GM23338 (cell line): ENCODE data around the gene DUSP7. TPM values are rescaled to one million over a fixed set of nuclear protein-coding genes. Genes with fewer than 3 reads are reported as not detected.

ENCODE experiments used
- ATAC-seq: fragments of 200-7000 bp; cut with Tn5 transposase; 3 replicates; pipeline ENCODE4 v1.9.1; 2020
- DNase-seq: peaks from one replicate; pipeline ENCODE4 v3.0.0-alpha.2; 2015; ENCODE audit warnings: low spot score
- H2AFZ ChIP-seq: fragments of 200-600 bp; sonication (generic); 2 replicates; pipeline ENCODE4 v1.8.0; 2016; ENCODE audit warnings: antibody characterized with exemption, mild to moderate bottlenecking, moderate library complexity
- H3F3A ChIP-seq: fragments of 200-600 bp; sonication (generic); replicated peaks from 2 replicates; pipeline ENCODE4 v1.8.0; 2017; ENCODE audit warnings: antibody characterized with exemption, mixed run types, low read depth
- H3K27ac ChIP-seq: fragments of 200-600 bp; sonication (generic); 2 replicates; pipeline ENCODE4 v1.6.1; 2016; ENCODE audit warnings: low read depth
- H3K27me3 ChIP-seq: fragments of 200-600 bp; sonication (generic); 2 replicates; pipeline ENCODE4 v1.8.0; 2016; ENCODE audit warnings: mild to moderate bottlenecking, mixed run types, moderate library complexity; ENCODE audit not compliant: insufficient read depth
- H3K36me3 ChIP-seq: fragments of 200-600 bp; sonication (generic); 2 replicates; pipeline ENCODE4 v1.8.0; 2016; ENCODE audit warnings: mild to moderate bottlenecking; ENCODE audit not compliant: insufficient read depth
- H3K4me1 ChIP-seq: fragments of 200-600 bp; sonication (generic); 2 replicates; pipeline ENCODE4 v1.8.0; 2016; ENCODE audit warnings: mild to moderate bottlenecking, moderate library complexity; ENCODE audit not compliant: insufficient read depth
- H3K4me2 ChIP-seq: fragments of 200-600 bp; sonication (generic); 2 replicates; pipeline ENCODE4 v1.7.1; 2017; ENCODE audit warnings: mixed run types
- H3K4me3 ChIP-seq: fragments of 200-600 bp; sonication (generic); 2 replicates; pipeline ENCODE4 v1.6.1; 2016; ENCODE audit warnings: mixed run types
- H3K79me2 ChIP-seq: fragments of 200-600 bp; sonication (generic); replicated peaks from 2 replicates; pipeline ENCODE4 v1.8.0; 2017; ENCODE audit warnings: mild to moderate bottlenecking; ENCODE audit not compliant: insufficient read depth
- H3K9me2 ChIP-seq: fragments of 200-600 bp; sonication (generic); 2 replicates; pipeline ENCODE4 v1.8.0; 2017; ENCODE audit not compliant: insufficient read depth
- H4K20me1 ChIP-seq: fragments of 200-600 bp; sonication (generic); replicated peaks from 2 replicates; pipeline ENCODE4 v1.8.0; 2017; ENCODE audit warnings: mild to moderate bottlenecking; ENCODE audit not compliant: insufficient read depth
- H3K27ac Mint-ChIP-seq: 2 replicates; pipeline ENCODE4 v1.8.0; 2020; ENCODE audit warnings: inconsistent platforms, mild to moderate bottlenecking, moderate library complexity, mixed read lengths
- H3K27me3 Mint-ChIP-seq: 3 replicates; pipeline ENCODE4 v1.8.0; 2022; ENCODE audit warnings: low read depth, mild to moderate bottlenecking, moderate library complexity, mixed read lengths, inconsistent platforms; ENCODE audit not compliant: insufficient read depth, poor library complexity
- H3K36me3 Mint-ChIP-seq: 3 replicates; pipeline ENCODE4 v1.8.0; 2021; ENCODE audit warnings: low read depth, mild to moderate bottlenecking, inconsistent platforms, moderate library complexity, mixed read lengths
- H3K4me1 Mint-ChIP-seq: 3 replicates; pipeline ENCODE4 v1.8.0; 2020; ENCODE audit warnings: mild to moderate bottlenecking, inconsistent platforms, mixed read lengths
- H3K4me3 Mint-ChIP-seq: 3 replicates; pipeline ENCODE4 v1.8.0; 2021; ENCODE audit warnings: moderate library complexity, mild to moderate bottlenecking, inconsistent platforms, mixed read lengths
- H3K9me3 Mint-ChIP-seq: 3 replicates; pipeline ENCODE4 v1.8.0; 2020; ENCODE audit warnings: moderate library complexity, mild to moderate bottlenecking, inconsistent platforms, mixed read lengths
- EZH2phosphoT487 ChIP-seq: fragments of 200-600 bp; sonication (generic); IDR thresholded peaks from one replicate; pipeline ENCODE4 v1.8.1; 2018; ENCODE audit warnings: antibody characterized with exemption; ENCODE audit not compliant: unreplicated experiment
- JUNB ChIP-seq: IDR thresholded peaks from one replicate; pipeline ENCODE4 v1.6.1; 2016; ENCODE audit warnings: antibody characterized with exemption; ENCODE audit not compliant: unreplicated experiment
- NANOG ChIP-seq: IDR thresholded peaks from 2 replicates; pipeline ENCODE4 v1.6.1; 2016; ENCODE audit warnings: antibody characterized with exemption, borderline replicate concordance
- POLR2AphosphoS5 ChIP-seq: IDR thresholded peaks from 2 replicates; pipeline ENCODE4 v1.6.1; 2016; ENCODE audit warnings: antibody characterized with exemption, low read depth
- REST ChIP-seq: IDR thresholded peaks from one replicate; pipeline ENCODE4 v1.6.1; 2018; ENCODE audit warnings: antibody characterized with exemption; ENCODE audit not compliant: unreplicated experiment
- STAT1 ChIP-seq: IDR thresholded peaks from one replicate; pipeline ENCODE4 v1.6.1; 2016; ENCODE audit warnings: antibody characterized with exemption; ENCODE audit not compliant: unreplicated experiment
- ZNF114 ChIP-seq: fragments of 250-450 bp; sonication (Bioruptor Pico); IDR thresholded peaks from 2 replicates; pipeline ENCODE4 v1.5.0; 2020; ENCODE audit warnings: mild to moderate bottlenecking, moderate library complexity
- ZNF331 ChIP-seq: fragments of 250-450 bp; sonication (Bioruptor Pico); IDR thresholded peaks from 2 replicates; pipeline ENCODE4 v1.5.0; 2020; ENCODE audit warnings: low read depth, mild to moderate bottlenecking, moderate library complexity
- ZNF462 ChIP-seq: fragments of 250-450 bp; sonication (Bioruptor Pico); IDR thresholded peaks from 2 replicates; pipeline ENCODE4 v1.5.0; 2020; ENCODE audit warnings: mild to moderate bottlenecking, moderate library complexity
- polyA plus RNA-seq: library from polyadenylated mRNA; unstranded; fragments of >200 nt; fragmentation: Nextera tagmentation; extraction: Ambion mirVana; gene quantifications from 2 replicates; pipeline ENCODE4 v1.2.1, GENCODE V29; 2016
- total RNA-seq: library from RNA; depleted of rRNA; stranded (reverse); fragments of >200 nt; shearing (Covaris generic); gene quantifications from 2 replicates; pipeline ENCODE4 v1.2.3, GENCODE V29; 2014
- TF ChIP-seq, protein P1 (sequence below): IDR thresholded peaks from 2 replicates; pipeline ENCODE4 v1.6.1; 2016; ENCODE audit warnings: antibody characterized with exemption

DUSP7 gene
- total and polyA plus RNA-seq, 2 experiments from 2014 or later: 5.6 to 14.7 TPM

DNA sequence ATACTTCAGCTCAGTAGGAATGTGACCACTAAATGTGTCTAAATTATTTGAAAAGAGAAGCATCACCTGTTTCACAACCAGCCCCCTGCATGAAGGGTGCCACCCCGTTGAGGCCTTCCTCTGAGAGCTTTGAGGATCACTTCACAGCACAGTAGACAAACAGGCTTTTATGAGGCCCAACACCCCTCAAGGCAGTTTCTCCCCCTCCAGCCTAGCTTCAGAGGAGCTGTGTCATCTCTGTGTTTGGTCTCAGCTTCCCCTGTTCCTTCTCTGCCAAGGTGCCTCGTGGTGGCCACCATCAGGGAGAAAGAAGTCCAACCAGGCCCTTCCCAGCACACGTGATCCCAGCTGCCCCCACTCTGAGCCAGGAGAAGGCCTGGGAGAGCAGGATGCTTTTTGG is 21.6 kb upstream of the DUSP7 start:
- H3K4me3 Mint-ChIP-seq: no peak overlapping the region
- Histone ChIP-seq H3K27ac (no peak overlapping the region), H3K4me2 (no peak overlapping the region), H3F3A (no peaks in the 10 kb centered on the region), H3K79me2 (no peaks in the 10 kb centered on the region), H3K4me3 (no peak overlapping the region), H4K20me1 (no peaks in the 10 kb centered on the region), H2AFZ (no peak overlapping the region), H3K4me1 (no peaks in the 10 kb centered on the region), H3K9me2 (no peaks in the 10 kb centered on the region), H3K27me3 (no peaks in the 10 kb centered on the region), H3K36me3 (no peaks in the 10 kb centered on the region; the same call in 1 of the 2 replicates)
- H3K4me1 Mint-ChIP-seq: no peaks in the 10 kb centered on the region
- ATAC-seq: no peak
- no peak overlapping the region for H3K27ac Mint-ChIP-seq
- TF ChIP-seq STAT1: no peak
- no peak for TF ChIP-seq POLR2AphosphoS5
- no peak for TF ChIP-seq EZH2phosphoT487
- no peak for TF ChIP-seq ZNF462 (CRISPR knock-in tag)
- no peak for TF ChIP-seq REST
- TF ChIP-seq, protein P1, sequence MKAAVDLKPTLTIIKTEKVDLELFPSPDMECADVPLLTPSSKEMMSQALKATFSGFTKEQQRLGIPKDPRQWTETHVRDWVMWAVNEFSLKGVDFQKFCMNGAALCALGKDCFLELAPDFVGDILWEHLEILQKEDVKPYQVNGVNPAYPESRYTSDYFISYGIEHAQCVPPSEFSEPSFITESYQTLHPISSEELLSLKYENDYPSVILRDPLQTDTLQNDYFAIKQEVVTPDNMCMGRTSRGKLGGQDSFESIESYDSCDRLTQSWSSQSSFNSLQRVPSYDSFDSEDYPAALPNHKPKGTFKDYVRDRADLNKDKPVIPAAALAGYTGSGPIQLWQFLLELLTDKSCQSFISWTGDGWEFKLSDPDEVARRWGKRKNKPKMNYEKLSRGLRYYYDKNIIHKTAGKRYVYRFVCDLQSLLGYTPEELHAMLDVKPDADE: no peak
- TF ChIP-seq JUNB: no peak
- no peak for TF ChIP-seq NANOG
- TF ChIP-seq ZNF114 (CRISPR knock-in tag): no peak
- no peak for TF ChIP-seq ZNF331
- no peaks in the 10 kb centered on the region for H3K27me3 Mint-ChIP-seq
- H3K9me3 Mint-ChIP-seq: no peaks in the 10 kb centered on the region
- H3K36me3 Mint-ChIP-seq: peaks cover 14% of the 10 kb centered on the region
- no peak for DNase-seq
